ENCODE results near the gene MIAT. TPM values are rescaled to one million over a fixed set of nuclear protein-coding genes. Genes with fewer than 3 reads are reported as not detected.

Gene MIAT
- total and polyA plus RNA-seq, 2 donors (not counting 3 experiments of a cell fraction or from before 2014, with no cell fraction given), result 0.03 to 0.80 TPM

DNA sequence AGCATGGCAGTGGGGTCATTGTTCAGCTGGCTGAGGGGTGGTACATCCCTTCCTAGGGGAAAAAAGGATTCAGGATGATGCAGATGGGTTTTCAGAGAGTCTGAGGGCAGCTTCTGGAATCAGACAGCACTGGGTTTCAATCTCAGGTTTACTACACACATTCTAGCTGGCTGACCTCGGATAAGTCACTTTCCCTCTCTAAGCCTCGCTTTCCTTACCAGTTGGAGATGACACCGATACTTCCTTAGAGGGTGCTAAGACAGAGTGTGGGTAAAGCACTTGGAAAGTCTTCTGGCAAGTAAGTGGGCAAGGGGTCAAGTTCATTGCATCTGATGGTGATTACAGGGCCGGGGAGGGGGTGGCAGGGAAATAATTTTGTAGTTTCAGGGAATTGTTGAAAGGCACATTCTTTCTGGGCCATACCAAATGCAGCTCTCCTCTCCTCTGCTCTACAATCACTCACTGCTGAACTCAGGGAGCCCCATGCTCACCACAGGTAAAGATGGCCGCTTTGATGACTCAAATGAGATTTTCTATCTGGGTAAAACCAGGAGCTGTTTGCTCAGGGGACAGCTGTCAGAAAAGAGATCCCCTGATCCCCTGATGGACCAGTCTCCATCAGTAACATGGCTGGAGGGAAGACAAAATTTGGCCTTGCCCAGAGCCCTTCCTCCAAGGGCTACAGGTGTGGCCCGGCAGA, 6.5 kb upstream of the MIAT start:
- Histone ChIP-seq H3K9ac (replicated peaks; ENCODE audit: extremely low read depth, insufficient read depth, low read length) (no peak overlapping the region), H3K4me3 (replicated peaks in 1 of 3; ENCODE audit: insufficient read depth in 1 of 3, low read depth in 1 of 3, low read length in 3 of 3) (no peak overlapping the region), H4K20me1 (replicated peaks; ENCODE audit: control insufficient read depth, extremely low read depth, insufficient read depth, low read length) (no peaks in the 10 kb centered on the region), H3K4me1 (ENCODE audit: control insufficient read depth, extremely low read depth, insufficient read depth, low read length) (no peaks in the 10 kb centered on the region), H3K4me2 (ENCODE audit: insufficient read depth, low read length) (no peak overlapping the region), H3K9me3 (replicated peaks; ENCODE audit: control insufficient read depth, insufficient read depth, low read length) (no peaks in the 10 kb centered on the region), H3K36me3 (ENCODE audit: control insufficient read depth in 2 of 2, extremely low read depth in 1 of 2, insufficient read depth in 2 of 2, low read length in 2 of 2) (no peaks in the 10 kb centered on the region), H3K27me3 (ENCODE audit: control insufficient read depth in 2 of 2, insufficient read depth in 2 of 2, low read length in 2 of 2) (peaks cover 36 to 40% of the 10 kb centered on the region in 2 experiments), H3K9me1 (replicated peaks; ENCODE audit: control insufficient read depth, extremely low read depth, insufficient read depth, low read length) (no peaks in the 10 kb centered on the region), H3K27ac (ENCODE audit: insufficient read depth, low read depth, low read length) (no peak overlapping the region), H2AFZ (ENCODE audit: low read depth, low read length) (no peak overlapping the region), H3K79me2 (ENCODE audit: control insufficient read depth, insufficient read depth, low read length) (no peaks in the 10 kb centered on the region)
- no peak for FAIRE-seq
- dilution Hi-C loops (cut with MboI; ENCODE audit: extremely low pct_ligation_motif_present, low sequenced_read_pairs) (no loop called here), intact Hi-C loops (cut with micrococcal nuclease) (no loop called here)
- ChIA-PET CTCF (no interaction called here), POLR2A (no interaction called here)
- no TSS peak for BruUV-seq (replicated peaks)
- no peak for DNase-seq (ENCODE audit: low read depth, low spot score)
- TF ChIP-seq EZH2 (IDR thresholded peaks at IDR 0.05; ENCODE audit: borderline replicate concordance, low read depth, low read length, severe bottlenecking) (no peak), FOS (IDR thresholded peaks at IDR 0.05; ENCODE audit: borderline replicate concordance, insufficient read depth, low read length) (no peak), GATA2 (IDR thresholded peaks at IDR 0.05; ENCODE audit: insufficient read depth, insufficient read length, low read depth, low read length) (no peak), POLR2AphosphoS5 (IDR thresholded peaks at IDR 0.05; ENCODE audit: insufficient read depth, low read depth, low read length) (no peak), MAX (IDR thresholded peaks at IDR 0.05; ENCODE audit: insufficient read depth, insufficient read length) (no peak), POLR2A (IDR thresholded peaks at IDR 0.05; ENCODE audit: low read depth, low read length) (no peak)

GRCh38 chr22:26651815-26652214, 5.6 kb upstream of the MIAT start:
- POLR2A ChIA-PET, result no interaction called here
- H3K36me3 ChIP-seq (ENCODE audit: control insufficient read depth in 2 of 2, extremely low read depth in 1 of 2, insufficient read depth in 2 of 2, low read length in 2 of 2), result no peaks in the 10 kb centered on the region
- peaks cover 35 to 41% of the 10 kb centered on the region in 2 experiments for H3K27me3 ChIP-seq (ENCODE audit: control insufficient read depth in 2 of 2, insufficient read depth in 2 of 2, low read length in 2 of 2)
- H3K9me3 ChIP-seq (replicated peaks; ENCODE audit: control insufficient read depth, insufficient read depth, low read length), result no peaks in the 10 kb centered on the region
- TF ChIP-seq MYC (IDR thresholded peaks at IDR 0.05; ENCODE audit: low read depth, low read length), result no peak
- no peak for TF ChIP-seq FOS (IDR thresholded peaks at IDR 0.05; ENCODE audit: borderline replicate concordance, insufficient read depth, low read length)
- TF ChIP-seq POLR2AphosphoS5 (IDR thresholded peaks at IDR 0.05; ENCODE audit: insufficient read depth, low read depth, low read length), result no peak
- TF ChIP-seq, protein P1, sequence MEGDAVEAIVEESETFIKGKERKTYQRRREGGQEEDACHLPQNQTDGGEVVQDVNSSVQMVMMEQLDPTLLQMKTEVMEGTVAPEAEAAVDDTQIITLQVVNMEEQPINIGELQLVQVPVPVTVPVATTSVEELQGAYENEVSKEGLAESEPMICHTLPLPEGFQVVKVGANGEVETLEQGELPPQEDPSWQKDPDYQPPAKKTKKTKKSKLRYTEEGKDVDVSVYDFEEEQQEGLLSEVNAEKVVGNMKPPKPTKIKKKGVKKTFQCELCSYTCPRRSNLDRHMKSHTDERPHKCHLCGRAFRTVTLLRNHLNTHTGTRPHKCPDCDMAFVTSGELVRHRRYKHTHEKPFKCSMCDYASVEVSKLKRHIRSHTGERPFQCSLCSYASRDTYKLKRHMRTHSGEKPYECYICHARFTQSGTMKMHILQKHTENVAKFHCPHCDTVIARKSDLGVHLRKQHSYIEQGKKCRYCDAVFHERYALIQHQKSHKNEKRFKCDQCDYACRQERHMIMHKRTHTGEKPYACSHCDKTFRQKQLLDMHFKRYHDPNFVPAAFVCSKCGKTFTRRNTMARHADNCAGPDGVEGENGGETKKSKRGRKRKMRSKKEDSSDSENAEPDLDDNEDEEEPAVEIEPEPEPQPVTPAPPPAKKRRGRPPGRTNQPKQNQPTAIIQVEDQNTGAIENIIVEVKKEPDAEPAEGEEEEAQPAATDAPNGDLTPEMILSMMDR (IDR thresholded peaks at IDR 0.05; ENCODE audit: extremely low read depth in 1 of 2, insufficient read depth in 1 of 2, low read depth in 1 of 2, low read length in 2 of 2), result no peak
- no peak for TF ChIP-seq GATA2 (IDR thresholded peaks at IDR 0.05; ENCODE audit: insufficient read depth, insufficient read length, low read depth, low read length)
- TF ChIP-seq MAX (IDR thresholded peaks at IDR 0.05; ENCODE audit: insufficient read depth, insufficient read length), result no peak
- TF ChIP-seq POLR2A (IDR thresholded peaks at IDR 0.05; ENCODE audit: low read depth, low read length), result no peak
- no peak for TF ChIP-seq EZH2 (IDR thresholded peaks at IDR 0.05; ENCODE audit: borderline replicate concordance, low read depth, low read length, severe bottlenecking)
- no peak for TF ChIP-seq JUN (IDR thresholded peaks at IDR 0.05; ENCODE audit: borderline replicate concordance, insufficient read depth, insufficient read length, low read depth)
- DNase-seq (ENCODE audit: low read depth, low spot score) (no peak), FAIRE-seq (no peak)
- no peaks in the 10 kb centered on the region for H3K9me1 ChIP-seq (replicated peaks; ENCODE audit: control insufficient read depth, extremely low read depth, insufficient read depth, low read length)
- H3K4me1 ChIP-seq (ENCODE audit: control insufficient read depth, extremely low read depth, insufficient read depth, low read length), result no peaks in the 10 kb centered on the region
- H2AFZ ChIP-seq (ENCODE audit: low read depth, low read length), result no peak overlapping the region
- dilution Hi-C loops (cut with MboI; ENCODE audit: extremely low pct_ligation_motif_present, low sequenced_read_pairs), result no loop called here
- H3K27ac ChIP-seq (ENCODE audit: insufficient read depth, low read depth, low read length), result no peak overlapping the region
- intact Hi-C loops (cut with micrococcal nuclease), result no loop called here
- no peak overlapping the region for H3K4me3 ChIP-seq (replicated peaks in 1 of 3; ENCODE audit: insufficient read depth in 1 of 3, low read depth in 1 of 3, low read length in 3 of 3)
- no peaks in the 10 kb centered on the region for H3K79me2 ChIP-seq (ENCODE audit: control insufficient read depth, insufficient read depth, low read length)
- H3K4me2 ChIP-seq (ENCODE audit: insufficient read depth, low read length), result no peak overlapping the region
- CTCF ChIA-PET, result no interaction called here
- no peak overlapping the region for H3K9ac ChIP-seq (replicated peaks; ENCODE audit: extremely low read depth, insufficient read depth, low read length)
- no TSS peak for BruUV-seq (replicated peaks)
- H4K20me1 ChIP-seq (replicated peaks; ENCODE audit: control insufficient read depth, extremely low read depth, insufficient read depth, low read length), result no peaks in the 10 kb centered on the region
